GM21737 (cell line): ENCODE data around the gene NMT2.
A peak's percentile ranks its signal among the peaks of the same experiment; 100 is the strongest.

Experiments
- ATAC-seq: cut with Tn5 transposase; IDR thresholded peaks from one replicate; pipeline ENCODE4 v1.9.1; 2021; ENCODE audit warnings: mild to moderate bottlenecking, moderate library complexity; ENCODE audit not compliant: unreplicated experiment

Gene NMT2

DNA sequence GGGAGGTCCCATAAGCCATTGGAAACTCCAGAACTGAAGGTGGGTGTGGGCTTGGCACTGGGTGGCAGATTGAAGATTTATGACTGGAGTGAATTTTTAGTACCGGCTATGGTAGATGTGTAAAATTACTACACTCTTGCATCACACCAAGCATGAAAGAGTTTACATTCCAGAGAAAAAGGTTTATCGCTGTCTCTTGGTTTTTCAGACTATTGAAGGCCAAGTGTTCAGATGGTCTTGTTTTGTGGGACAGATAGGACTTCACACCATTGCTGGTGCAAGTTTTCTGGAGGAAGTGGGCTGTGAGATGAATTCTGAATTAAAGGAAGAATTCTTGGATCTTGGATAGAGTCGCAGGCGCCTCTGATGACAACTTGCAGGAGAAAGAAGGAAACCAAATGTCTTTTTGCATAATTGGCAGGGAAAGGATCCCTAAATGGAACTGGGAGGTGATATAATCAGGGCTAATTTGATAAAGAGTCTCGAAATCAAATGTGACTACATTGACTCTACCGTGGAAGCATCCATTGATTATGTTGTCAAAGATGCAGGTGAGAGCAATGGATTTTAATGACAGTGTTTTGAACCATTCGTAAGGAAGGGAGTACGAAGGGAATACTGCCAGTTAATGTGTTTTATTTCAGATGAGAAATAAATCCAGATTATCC lies 14.2 kb upstream of the NMT2 start:
- ATAC-seq, result no peak

DNA sequence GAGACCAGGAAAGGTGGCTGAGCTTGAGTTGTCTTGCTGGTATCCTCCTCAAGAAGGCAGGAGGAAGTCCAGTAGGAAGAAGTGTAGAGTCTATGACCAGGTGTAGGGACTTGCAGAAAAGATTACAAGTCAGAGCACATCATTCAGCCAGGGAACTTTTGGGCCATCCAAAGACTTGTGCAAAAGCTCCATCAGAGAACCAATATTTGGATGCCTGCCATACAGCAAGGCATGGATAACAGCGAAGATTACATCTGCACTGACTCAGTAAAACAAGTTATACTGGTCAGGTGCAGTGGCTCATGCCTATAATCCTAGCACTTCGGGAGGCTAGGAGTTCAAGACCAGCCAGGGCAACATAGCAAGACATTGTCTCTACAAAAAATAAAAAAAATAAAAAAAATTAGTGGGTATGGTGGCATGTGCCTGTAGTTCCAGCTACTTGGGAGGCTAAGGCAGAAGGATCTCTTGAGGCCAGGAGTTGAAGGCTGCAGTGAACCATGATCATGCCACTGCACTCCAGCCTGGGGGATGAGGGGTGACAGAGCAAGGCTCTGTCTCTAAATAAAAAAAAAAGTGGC lies 13.2 kb upstream of the NMT2 start:
- no peak for ATAC-seq

- ATAC-seq, result no peak
These were observed 12.2 kb upstream of the NMT2 start for GRCh38 chr10:15180736-15181135.

DNA sequence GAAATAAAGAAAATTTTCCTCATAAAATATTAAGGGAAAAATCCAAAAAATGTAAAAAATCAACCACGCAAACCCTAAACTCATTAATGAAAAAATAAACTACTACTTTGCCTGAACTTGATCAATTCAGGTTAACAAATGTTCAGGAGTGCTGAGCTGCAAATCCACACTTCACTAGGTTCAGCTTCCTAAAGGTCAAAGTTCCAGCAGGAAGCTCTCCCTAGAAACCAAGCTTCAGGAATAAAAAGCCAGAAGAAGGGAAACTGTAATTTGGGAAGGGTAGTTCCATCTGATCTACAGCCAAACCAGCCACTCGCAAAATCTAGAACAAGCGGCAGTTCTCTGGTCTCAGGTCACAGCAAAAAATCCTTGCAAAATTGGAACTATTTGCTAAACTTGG lies 7.8 kb upstream of the NMT2 start:
- no peak for ATAC-seq

DNA sequence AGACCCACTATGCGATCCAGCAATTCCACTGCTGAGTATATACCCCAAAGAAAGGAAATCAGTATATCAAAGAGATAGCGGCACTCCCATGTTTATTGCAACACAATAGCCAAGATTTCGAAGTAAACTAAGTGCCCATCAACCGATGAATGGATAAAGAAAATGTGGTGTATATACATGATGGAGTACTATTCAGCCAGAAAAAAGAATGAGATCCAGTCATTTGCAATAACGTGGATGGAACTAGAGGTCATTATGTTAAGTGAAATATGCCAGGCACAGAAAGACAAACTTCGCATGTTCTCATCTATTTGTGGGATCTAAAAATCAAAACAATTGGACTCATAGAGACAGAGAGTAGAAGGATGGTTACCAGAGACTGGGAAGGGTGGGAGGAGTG lies 7.1 kb upstream of the NMT2 start:
- ATAC-seq, result no peak

GRCh38 chr10:15172306-15172840 lies 3.9 kb upstream of the NMT2 start:
- ATAC-seq, result no peak

- no peak for ATAC-seq
These were observed 1.3 kb upstream of the NMT2 start for GRCh38 chr10:15169555-15170401.

GRCh38 chr10:15168786-15169554 lies 477 bp upstream of the NMT2 start:
- peak; percentile 48 for ATAC-seq

- ATAC-seq, result peak; percentile 44
These were observed 842 bp downstream of the NMT2 start for GRCh38 chr10:15167411-15168290.

GRCh38 chr10:15166325-15166724 lies 2.2 kb downstream of the NMT2 start:
- ATAC-seq, result no peak

DNA sequence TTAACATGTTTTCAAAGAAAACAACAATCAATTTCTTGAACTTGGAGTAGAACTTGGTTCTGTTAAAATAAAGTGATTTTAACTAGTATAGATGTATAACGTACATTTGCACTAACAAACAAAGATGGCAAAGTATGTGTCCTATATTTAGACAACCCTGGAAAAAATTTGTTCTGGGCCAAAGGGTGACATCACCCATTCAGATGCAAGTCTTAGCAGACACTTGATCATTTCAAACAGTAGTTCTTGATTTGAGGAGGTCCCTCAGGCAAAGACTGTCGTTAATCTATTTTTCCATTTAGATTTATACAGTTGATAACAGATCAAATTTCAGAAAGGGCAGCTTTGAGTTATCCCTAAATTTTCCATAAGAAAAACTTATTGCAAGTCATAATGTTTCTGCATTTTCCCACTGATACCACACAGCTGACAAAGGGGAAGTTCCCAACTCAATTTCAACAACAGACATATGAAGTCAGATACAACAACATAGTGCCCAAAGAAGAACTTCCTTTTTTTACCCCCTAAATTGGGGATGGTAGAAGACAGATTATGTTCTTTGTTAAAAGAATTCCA lies 5.2 kb downstream of the NMT2 start:
- no peak for ATAC-seq

DNA sequence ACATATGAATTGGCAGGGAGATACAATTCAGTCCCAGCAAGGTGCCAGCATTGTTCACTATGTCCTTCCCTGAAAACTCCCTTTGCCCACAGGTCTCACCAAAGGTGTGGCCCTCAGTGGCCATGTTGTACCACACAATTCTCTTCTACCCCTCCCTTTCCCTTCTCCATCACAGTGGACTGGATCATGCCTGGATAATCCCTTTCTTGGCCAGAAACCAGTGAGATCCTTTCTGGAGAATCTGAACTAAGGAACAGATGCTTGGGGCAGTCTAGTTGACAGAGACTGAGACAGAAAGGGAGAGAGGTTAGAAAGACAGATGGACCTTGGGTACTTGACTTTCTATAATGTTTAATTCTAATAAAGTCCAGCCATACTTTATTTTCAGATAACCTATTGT lies 9.5 kb downstream of the NMT2 start:
- no peak for ATAC-seq

DNA sequence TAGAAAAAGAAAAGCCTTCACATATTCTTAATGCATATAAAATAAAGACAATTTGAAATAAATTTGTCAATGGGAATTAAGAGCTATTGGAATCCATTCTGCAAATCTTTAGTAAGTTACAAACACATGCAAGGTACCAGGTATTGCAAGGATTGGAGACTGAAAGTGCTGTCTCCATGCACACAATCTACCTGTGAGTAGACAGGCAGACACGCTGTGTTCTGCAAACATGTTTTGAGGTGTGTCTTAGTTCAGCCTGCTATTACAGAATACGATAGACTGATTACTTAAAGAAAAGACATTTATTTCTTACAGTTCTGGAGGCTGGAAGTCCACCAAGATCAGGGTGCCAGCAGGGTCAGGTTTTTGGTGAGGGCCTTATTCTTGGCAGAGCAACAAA lies 10.0 kb downstream of the NMT2 start:
- ATAC-seq, result no peak

DNA sequence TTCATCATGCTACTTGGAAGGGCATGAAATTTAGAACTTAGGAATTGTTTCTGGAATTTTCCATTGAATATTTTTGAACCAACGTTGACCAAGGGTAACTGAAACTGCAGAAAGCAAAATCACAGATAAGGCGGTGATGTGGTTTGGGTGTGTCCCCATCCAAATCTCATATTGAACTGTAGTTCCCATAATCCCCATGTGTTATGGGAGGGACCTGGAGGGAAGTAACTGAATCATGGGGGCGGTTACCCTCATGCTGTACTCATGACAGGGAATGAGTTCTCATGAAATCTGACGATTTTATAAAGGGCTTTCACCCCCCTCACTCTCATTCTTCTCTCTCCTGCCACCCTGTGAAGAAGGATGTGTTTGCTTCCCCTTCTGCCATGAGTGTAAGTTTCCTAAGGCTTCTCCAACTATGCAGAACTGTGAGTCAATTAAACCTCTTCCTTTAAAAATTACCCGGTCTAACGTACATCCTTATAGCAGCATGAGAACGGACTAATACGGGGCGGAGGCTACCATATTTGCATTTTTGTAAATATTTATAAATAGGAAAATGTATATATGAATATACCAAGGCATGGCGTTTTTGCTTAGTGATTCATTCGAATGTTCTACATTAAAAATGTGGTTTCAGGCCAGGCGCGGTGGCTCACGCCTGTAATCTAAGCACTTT lies 12.4 kb downstream of the NMT2 start:
- no peak for ATAC-seq

GRCh38 chr10:15152556-15152955 lies 15.9 kb downstream of the NMT2 start:
- ATAC-seq, result no peak

GRCh38 chr10:15150563-15150962 lies 17.9 kb downstream of the NMT2 start:
- no peak for ATAC-seq

DNA sequence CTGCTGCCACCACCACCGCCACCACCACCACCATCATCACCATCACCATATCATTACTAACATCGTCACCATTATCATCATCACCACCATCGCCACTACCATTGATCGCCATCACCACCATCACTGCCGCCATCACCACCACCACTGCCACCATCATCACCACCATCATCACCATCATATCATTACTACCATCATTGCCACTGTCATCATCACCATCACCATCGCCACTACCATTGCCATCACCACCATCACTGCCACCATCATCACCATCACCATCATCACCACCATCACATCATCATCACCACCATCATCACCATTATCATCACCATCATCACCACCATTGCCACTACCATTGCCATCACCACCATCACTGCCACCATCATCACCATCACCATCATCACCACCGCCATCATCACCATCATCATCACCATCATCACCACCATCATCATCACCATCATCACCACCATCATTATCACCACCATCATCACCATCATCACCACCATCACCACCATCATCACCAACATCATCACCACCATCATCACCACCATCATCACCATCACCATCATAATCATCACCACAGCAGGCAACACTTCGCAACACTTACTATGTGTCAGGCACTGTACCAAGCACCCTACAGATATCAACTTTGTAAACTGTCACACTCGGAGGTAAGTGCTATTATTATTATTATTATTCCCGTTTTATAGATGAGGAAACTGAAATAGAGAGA lies 19.3 kb downstream of the NMT2 start:
- no peak for ATAC-seq

- no peak for ATAC-seq
These were observed 20.7 kb downstream of the NMT2 start for GRCh38 chr10:15147594-15148392.
